ENCODE results near the gene SLC12A6. TPM values are rescaled to one million over a fixed set of nuclear protein-coding genes. Genes with fewer than 3 reads are reported as not detected.

SLC12A6 gene
- polyA plus RNA-seq, 2 of the 4 experiments (the other 2 are of a cell fraction): 6.0 to 21.3 TPM

DNA sequence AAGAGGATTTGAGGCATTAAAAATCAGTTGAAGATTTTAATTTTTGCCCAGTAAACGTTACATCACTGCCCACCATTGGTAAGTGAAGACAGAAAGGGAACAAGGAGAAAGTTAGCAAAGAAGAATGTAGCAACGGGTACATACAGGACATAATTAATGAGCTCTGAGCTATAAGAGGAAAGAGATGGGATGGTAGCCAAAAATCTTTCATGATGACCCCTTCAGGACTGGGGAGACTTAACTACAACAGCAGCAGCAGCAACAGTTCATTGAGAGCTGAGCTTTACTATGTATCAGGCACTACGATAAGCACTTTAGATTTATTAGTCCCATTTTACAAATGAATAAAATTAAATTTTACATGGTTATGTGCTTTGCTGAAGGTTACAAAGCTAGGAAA is 94.4 kb downstream of the SLC12A6 start:
- POLR2A ChIA-PET: interaction anchor here (0.7 to 1.7 kb wide), 3 partner anchors 75 to 344 kb away, joined by 3 to 4 read pairs (median 3); partner anchors contain the start of gene SLC12A6
- H3K4me3 ChIP-seq: no peak overlapping the region
- no peaks in the 10 kb centered on the region for H3K9me3 ChIP-seq
- 80% methylated on average over 3 of the region's 3 CpGs for WGBS (ENCODE audit: missing lambda C conversion rate)
- FAIRE-seq (no peak), ATAC-seq (no peak), DNase-seq (ENCODE audit: low read depth in 1 of 2, low spot score in 1 of 2) (no peak)
- no peak overlapping the region for H3K27ac ChIP-seq
- TF ChIP-seq CTCF (IDR thresholded peaks at IDR 0.05) (no peak), EHF (CRISPR knock-in tag; IDR thresholded peaks at IDR 0.05) (no peak), RCOR1 (IDR thresholded peaks at IDR 0.05; ENCODE audit: low read depth, low read length) (no peak)
- CTCF ChIA-PET: interaction anchor here (1.3 to 5.2 kb wide), 4 partner anchors 22 to 124 kb away, joined by 3 to 33 read pairs (median 12); partner anchors contain the start of gene LPCAT4
- H3K4me2 ChIP-seq: no peak overlapping the region
- peaks cover 20% of the 10 kb centered on the region; the same call in 2 of the 3 replicates for H3K4me1 ChIP-seq

DNA sequence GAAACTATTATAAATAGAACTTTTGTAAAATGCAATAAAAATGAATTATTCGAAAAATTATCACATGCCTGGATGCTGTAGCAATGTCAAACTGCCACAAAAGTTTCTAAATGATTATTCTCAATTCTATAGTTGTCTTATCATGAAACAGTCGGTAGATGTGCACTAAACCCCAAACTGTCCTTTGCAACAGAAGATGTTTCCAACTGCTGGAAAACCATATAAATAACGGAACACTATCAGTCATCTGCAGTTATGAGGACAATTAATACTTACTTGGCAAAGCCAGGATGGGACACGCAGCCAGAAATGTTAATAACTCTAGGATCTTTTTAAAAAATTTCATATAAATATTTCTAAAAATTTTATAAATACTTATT is 95.3 kb downstream of the SLC12A6 start:
- Histone ChIP-seq H3K4me3 (no peak overlapping the region), H3K4me1 (peaks cover 17% of the 10 kb centered on the region; the same call in 2 of the 3 replicates), H3K4me2 (no peak overlapping the region), H3K9me3 (no peaks in the 10 kb centered on the region), H3K27ac (no peak overlapping the region)
- DNase-seq (ENCODE audit: low read depth in 1 of 2, low spot score in 1 of 2) (no peak), FAIRE-seq (no peak), ATAC-seq (no peak)
- ChIA-PET POLR2A (interaction anchor here (1.3 kb wide), 1 partner anchor 345 kb away, joined by 3 read pairs; no protein-coding TSS in a partner anchor), CTCF (interaction anchor here (0.8 to 5.2 kb wide), 20 partner anchors 8 to 343 kb away, joined by 3 to 33 read pairs (median 8); partner anchors contain the start of genes EMC4, KATNBL1, LPCAT4 and NOP10)
- 74% methylated on average over 4 of the region's 4 CpGs for WGBS (ENCODE audit: missing lambda C conversion rate)
- TF ChIP-seq, protein P1, sequence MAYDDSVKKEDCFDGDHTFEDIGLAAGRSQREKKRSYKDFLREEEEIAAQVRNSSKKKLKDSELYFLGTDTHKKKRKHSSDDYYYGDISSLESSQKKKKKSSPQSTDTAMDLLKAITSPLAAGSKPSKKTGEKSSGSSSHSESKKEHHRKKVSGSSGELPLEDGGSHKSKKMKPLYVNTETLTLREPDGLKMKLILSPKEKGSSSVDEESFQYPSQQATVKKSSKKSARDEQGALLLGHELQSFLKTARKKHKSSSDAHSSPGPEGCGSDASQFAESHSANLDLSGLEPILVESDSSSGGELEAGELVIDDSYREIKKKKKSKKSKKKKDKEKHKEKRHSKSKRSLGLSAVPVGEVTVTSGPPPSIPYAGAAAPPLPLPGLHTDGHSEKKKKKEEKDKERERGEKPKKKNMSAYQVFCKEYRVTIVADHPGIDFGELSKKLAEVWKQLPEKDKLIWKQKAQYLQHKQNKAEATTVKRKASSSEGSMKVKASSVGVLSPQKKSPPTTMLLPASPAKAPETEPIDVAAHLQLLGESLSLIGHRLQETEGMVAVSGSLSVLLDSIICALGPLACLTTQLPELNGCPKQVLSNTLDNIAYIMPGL (CRISPR knock-in tag; IDR thresholded peaks at IDR 0.05; ENCODE audit: borderline replicate concordance): no peak
- no peak for TF ChIP-seq CTCF (IDR thresholded peaks at IDR 0.05)

DNA sequence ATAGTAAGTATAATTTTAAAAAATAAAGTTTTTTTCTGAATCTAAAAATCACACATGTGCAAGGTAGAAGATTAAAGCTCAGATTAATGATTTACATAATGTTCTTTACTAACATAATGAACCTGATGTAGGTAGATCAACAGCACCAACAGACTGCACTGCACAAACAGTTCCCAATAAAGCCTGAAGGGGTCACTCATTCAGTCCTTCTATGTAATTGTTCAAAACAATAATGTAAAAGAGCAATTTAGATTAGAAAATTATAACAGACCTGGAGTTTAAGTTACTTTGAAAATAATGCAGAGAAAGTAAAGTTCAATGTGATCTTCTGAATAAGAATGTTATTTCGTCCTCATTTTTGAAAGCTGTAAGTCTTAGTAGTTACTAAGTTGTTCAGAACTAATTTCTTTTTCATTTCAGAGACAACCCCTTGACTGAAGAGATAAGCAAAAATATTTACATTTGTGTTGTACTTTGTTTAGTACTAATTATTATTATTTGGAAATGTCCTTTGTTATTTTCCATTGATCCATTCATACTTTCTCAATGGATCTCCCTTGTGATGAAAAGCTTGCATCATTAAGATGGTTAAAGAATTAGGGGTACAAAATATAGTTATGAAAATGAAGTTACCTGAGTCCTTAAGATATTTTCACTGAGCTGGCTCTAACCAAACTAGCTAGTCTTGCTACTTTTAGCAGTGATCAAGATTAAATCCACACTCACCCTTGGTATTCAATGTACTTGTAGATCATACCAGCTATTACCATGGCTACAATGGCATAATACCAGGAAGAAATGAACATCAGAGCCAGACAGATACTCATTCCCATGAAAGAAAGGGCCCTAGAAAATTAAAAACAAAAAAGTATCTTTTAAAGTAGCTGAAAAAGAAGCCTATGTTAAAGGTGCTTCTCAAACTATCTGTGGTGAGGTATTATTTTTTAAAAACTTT is 95.9 kb downstream of the SLC12A6 start:
- POLR2A ChIA-PET: interaction anchor here (1.3 kb wide), 1 partner anchor 346 kb away, joined by 3 read pairs; no protein-coding TSS in a partner anchor

More for the DNA sequence above, 95.9 kb downstream of the SLC12A6 start:
- CTCF ChIA-PET: interaction anchor here (0.6 to 5.2 kb wide), 31 partner anchors 8 to 343 kb away, joined by 3 to 33 read pairs (median 5); partner anchors contain the start of genes EMC4, KATNBL1, LPCAT4 and NOP10
- DNase-seq (ENCODE audit: low read depth in 1 of 2, low spot score in 1 of 2) (peak; percentile 58 to 75), ATAC-seq (peak; percentile 65 to 90; a peak in 3 of 6 replicates), FAIRE-seq (peak; percentile 92)
- TF ChIP-seq SMC3 (IDR thresholded peaks at IDR 0.05) (peak; percentile 68), ZNF302 (CRISPR knock-in tag; IDR thresholded peaks at IDR 0.05) (no peak), CTCF (IDR thresholded peaks at IDR 0.05) (peak; percentile 67), RAD21 (conservative IDR thresholded peaks at IDR 0.05 in 1 of 2, IDR thresholded peaks at IDR 0.05 in 1 of 2) (peak; percentile 62 to 66)
- no peaks in the 10 kb centered on the region for H3K9me3 ChIP-seq
- peaks cover 17% of the 10 kb centered on the region; the same call in 2 of the 3 replicates for H3K4me1 ChIP-seq
- WGBS (ENCODE audit: missing lambda C conversion rate): 11% methylated on average over 1 of the region's 1 CpG
- no peak overlapping the region for H3K4me3 ChIP-seq
- no peak overlapping the region for H3K4me2 ChIP-seq
- H3K27ac ChIP-seq: no peak overlapping the region
